ENCODE data around the gene WDHD1.
A peak's percentile ranks its signal among the peaks of the same experiment; 100 is the strongest.

Gene WDHD1

DNA sequence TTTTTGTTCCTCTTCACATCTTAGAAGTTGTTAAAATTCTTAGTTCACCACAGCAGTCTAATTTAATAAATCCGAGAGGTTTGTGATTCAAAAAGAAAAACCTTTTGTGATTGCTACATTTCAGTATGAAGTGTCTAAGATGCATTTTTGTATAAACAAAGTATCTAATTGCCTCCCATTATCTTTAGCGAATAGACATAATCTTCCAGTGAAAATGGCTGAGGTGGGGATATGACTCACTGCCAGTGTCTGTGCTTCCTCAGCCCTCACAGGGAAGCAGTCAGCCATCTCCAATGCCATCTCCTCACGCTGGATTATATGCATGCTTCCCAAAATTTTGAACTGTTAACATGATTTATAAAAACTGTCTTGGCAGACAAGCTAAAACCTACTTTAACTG lies 131.9 kb downstream of the WDHD1 start:
- no peaks in the 10 kb centered on the region for H3K27me3 ChIP-seq (replicated peaks in 2 of 5; ENCODE audit: control insufficient read depth in 4 of 5, insufficient read depth in 5 of 5, low read length in 4 of 5)
- H3K36me3 ChIP-seq (ENCODE audit: control insufficient read depth in 4 of 4, insufficient read depth in 4 of 4, low read length in 3 of 4): no peaks in the 10 kb centered on the region
- no peak for DNase-seq
- no peak overlapping the region for H3K4me3 ChIP-seq (ENCODE audit: control insufficient read depth in 1 of 7, extremely low read depth in 1 of 7, insufficient read depth in 4 of 7, low read depth in 2 of 7, low read length in 6 of 7)
- POLR2A ChIA-PET: no interaction called here
- 89% methylated on average over 1 of the region's 3 CpGs for WGBS (ENCODE audit: insufficient coverage)
- CTCF ChIA-PET: interaction anchor here (0.6 to 1.2 kb wide), 3 partner anchors 14 to 180 kb away, joined by 3 read pairs; no protein-coding TSS in a partner anchor
- peaks cover 0 to 16% (median 5%) of the 10 kb centered on the region in 4 experiments for H3K4me1 ChIP-seq (ENCODE audit: control extremely low read depth in 1 of 4, control insufficient read depth in 4 of 4, insufficient read depth in 4 of 4, low read length in 3 of 4)
- no peaks in the 10 kb centered on the region for H3K9me3 ChIP-seq (ENCODE audit: control extremely low read depth in 1 of 5, control insufficient read depth in 4 of 5, insufficient read depth in 2 of 5, low read depth in 1 of 5, low read length in 4 of 5)
- H3K27ac ChIP-seq (ENCODE audit: insufficient read depth in 1 of 2, low read depth in 1 of 2, low read length in 2 of 2, poor library complexity in 1 of 2, severe bottlenecking in 2 of 2): no peak overlapping the region

DNA sequence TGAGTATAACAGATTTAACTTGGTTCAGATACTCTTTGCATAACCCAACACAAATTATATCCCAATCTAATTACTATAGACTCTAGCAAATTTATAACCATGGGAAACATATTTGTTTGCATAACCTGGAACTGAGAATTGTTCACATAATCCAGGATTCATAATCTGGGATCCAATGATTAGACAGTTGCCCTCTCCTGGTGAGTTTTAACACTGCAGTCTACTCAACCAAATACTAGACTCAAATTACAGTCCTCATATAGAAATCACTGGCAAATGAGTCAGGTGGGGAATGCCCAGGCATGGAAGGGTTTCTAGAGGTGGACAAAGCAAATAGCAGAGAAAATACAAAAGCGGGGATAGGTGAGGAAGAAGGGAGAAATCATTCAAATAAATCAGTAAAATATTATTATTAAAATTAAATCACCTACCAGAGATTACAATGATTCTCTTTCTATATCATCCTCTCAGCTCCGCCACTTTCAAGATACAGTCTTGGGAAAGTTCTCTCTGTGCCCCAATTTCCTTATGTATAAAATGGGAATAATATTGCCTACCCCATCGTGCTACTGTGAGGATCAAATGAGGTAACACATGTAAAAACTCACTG lies 133.6 kb downstream of the WDHD1 start:
- H3K27ac ChIP-seq (ENCODE audit: insufficient read depth in 1 of 2, low read depth in 1 of 2, low read length in 2 of 2, poor library complexity in 1 of 2, severe bottlenecking in 2 of 2): no peak overlapping the region
- POLR2A ChIA-PET: interaction anchor here (0.8 kb wide), 1 partner anchor 30 kb away, joined by 3 read pairs; no protein-coding TSS in a partner anchor

DNA sequence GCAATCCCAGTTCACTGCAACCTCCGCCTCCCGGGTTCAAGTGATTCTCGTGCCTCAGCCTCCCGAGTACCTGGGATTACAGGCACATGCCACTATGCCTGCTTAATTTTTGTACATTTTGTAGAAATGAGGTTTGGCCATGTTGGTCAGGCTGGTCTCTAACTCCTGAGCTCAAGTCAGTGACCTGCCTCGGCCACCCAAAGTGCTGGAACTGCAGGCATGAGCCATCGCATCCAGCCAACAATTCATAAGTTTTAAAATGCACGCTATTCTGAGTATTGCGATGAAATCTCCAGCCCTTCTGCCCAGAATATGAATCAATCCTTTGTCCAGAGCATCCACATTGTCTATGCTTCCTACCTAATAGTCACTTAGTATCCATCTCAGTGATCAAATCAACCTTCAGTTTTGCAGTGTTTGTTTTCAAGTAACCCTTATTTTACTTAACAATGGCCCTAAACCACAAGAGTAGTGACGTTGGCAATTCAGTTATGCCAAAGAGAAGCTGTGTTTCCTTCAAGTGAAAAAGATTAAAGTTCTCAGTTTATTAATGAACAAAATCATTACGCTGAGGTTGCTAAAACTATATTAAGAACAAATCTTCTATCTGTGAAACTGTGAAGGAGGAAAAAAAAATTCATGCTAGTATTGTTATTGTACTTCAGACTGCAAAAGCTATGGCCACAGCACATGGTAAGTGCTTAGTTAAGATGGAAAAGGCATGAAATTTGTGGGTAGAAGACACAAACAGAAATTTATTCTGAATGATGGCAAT lies 135.2 kb downstream of the WDHD1 start:
- peak overlapping the region in 1 of 7 experiments; percentile 13 for H3K4me3 ChIP-seq (ENCODE audit: control insufficient read depth in 1 of 7, extremely low read depth in 1 of 7, insufficient read depth in 4 of 7, low read depth in 2 of 7, low read length in 6 of 7)
- H3K27ac ChIP-seq (ENCODE audit: insufficient read depth in 1 of 2, low read depth in 1 of 2, low read length in 2 of 2, poor library complexity in 1 of 2, severe bottlenecking in 2 of 2): peak overlapping the region; percentile 62 to 83
- peak in 1 of 3 donors; percentile 89 for DNase-seq
- no peaks in the 10 kb centered on the region for H3K36me3 ChIP-seq (ENCODE audit: control insufficient read depth in 4 of 4, insufficient read depth in 4 of 4, low read length in 3 of 4)
- ChIA-PET POLR2A (interaction anchor here (0.7 kb wide), 1 partner anchor 12 kb away, joined by 3 read pairs; no protein-coding TSS in a partner anchor), CTCF (interaction anchor here (0.7 to 1.8 kb wide), 5 partner anchors 9 to 327 kb away, joined by 3 to 5 read pairs (median 3); no protein-coding TSS in a partner anchor)
- 95% methylated on average over 8 of the region's 10 CpGs for WGBS (ENCODE audit: insufficient coverage)
- peaks cover 0 to 22% (median 5%) of the 10 kb centered on the region in 4 experiments for H3K4me1 ChIP-seq (ENCODE audit: control extremely low read depth in 1 of 4, control insufficient read depth in 4 of 4, insufficient read depth in 4 of 4, low read length in 3 of 4)
- no peaks in the 10 kb centered on the region for H3K27me3 ChIP-seq (replicated peaks in 2 of 5; ENCODE audit: control insufficient read depth in 4 of 5, insufficient read depth in 5 of 5, low read length in 4 of 5)
- no peaks in the 10 kb centered on the region for H3K9me3 ChIP-seq (ENCODE audit: control extremely low read depth in 1 of 5, control insufficient read depth in 4 of 5, insufficient read depth in 2 of 5, low read depth in 1 of 5, low read length in 4 of 5)

More for the DNA sequence above, 133.6 kb downstream of the WDHD1 start:
- CTCF ChIA-PET: interaction anchor here (0.8 to 1.4 kb wide), 6 partner anchors 8 to 88 kb away, joined by 3 to 4 read pairs (median 3); no protein-coding TSS in a partner anchor
- no peaks in the 10 kb centered on the region for H3K27me3 ChIP-seq (replicated peaks in 2 of 5; ENCODE audit: control insufficient read depth in 4 of 5, insufficient read depth in 5 of 5, low read length in 4 of 5)
- DNase-seq: peak; percentile 49 to 67 (median 66)
- H3K9me3 ChIP-seq (ENCODE audit: control extremely low read depth in 1 of 5, control insufficient read depth in 4 of 5, insufficient read depth in 2 of 5, low read depth in 1 of 5, low read length in 4 of 5): no peaks in the 10 kb centered on the region
- H3K36me3 ChIP-seq (ENCODE audit: control insufficient read depth in 4 of 4, insufficient read depth in 4 of 4, low read length in 3 of 4): no peaks in the 10 kb centered on the region
- H3K4me1 ChIP-seq (ENCODE audit: control extremely low read depth in 1 of 4, control insufficient read depth in 4 of 4, insufficient read depth in 4 of 4, low read length in 3 of 4): peaks cover 0 to 22% (median 5%) of the 10 kb centered on the region in 4 experiments
- WGBS (ENCODE audit: insufficient coverage): 100% methylated on average over 1 of the region's 3 CpGs
- no peak overlapping the region for H3K4me3 ChIP-seq (ENCODE audit: control insufficient read depth in 1 of 7, extremely low read depth in 1 of 7, insufficient read depth in 4 of 7, low read depth in 2 of 7, low read length in 6 of 7)

DNA sequence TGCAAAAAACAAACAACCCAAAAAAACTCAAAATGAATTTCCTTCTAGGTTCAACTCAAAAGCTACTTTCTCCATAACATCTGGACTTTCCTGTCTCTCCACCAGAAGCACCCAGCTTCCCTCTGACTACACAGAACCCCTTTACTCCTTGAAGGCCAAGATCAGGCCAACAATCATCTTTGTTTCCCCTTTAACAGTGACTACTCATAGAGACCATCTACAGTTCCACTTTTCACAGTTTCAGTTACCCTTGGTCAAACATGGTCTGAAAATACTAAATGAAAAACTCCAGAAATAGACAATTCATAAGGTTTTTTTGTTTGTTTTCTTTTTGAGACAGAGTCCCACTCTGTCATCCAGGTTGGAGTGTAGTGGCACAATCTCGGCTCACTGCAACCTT lies 136.1 kb downstream of the WDHD1 start:
- peak in 1 of 3 donors; percentile 29 for DNase-seq
- Histone ChIP-seq H3K9me3 (ENCODE audit: control extremely low read depth in 1 of 5, control insufficient read depth in 4 of 5, insufficient read depth in 2 of 5, low read depth in 1 of 5, low read length in 4 of 5) (no peaks in the 10 kb centered on the region), H3K27me3 (replicated peaks in 2 of 5; ENCODE audit: control insufficient read depth in 4 of 5, insufficient read depth in 5 of 5, low read length in 4 of 5) (no peaks in the 10 kb centered on the region), H3K4me3 (ENCODE audit: control insufficient read depth in 1 of 7, extremely low read depth in 1 of 7, insufficient read depth in 4 of 7, low read depth in 2 of 7, low read length in 6 of 7) (no peak overlapping the region), H3K4me1 (ENCODE audit: control extremely low read depth in 1 of 4, control insufficient read depth in 4 of 4, insufficient read depth in 4 of 4, low read length in 3 of 4) (peaks cover 0 to 22% (median 5%) of the 10 kb centered on the region in 4 experiments), H3K36me3 (ENCODE audit: control insufficient read depth in 4 of 4, insufficient read depth in 4 of 4, low read length in 3 of 4) (no peaks in the 10 kb centered on the region), H3K27ac (ENCODE audit: insufficient read depth in 1 of 2, low read depth in 1 of 2, low read length in 2 of 2, poor library complexity in 1 of 2, severe bottlenecking in 2 of 2) (peak overlapping the region; percentile 40 to 62)
- ChIA-PET POLR2A (no interaction called here), CTCF (interaction anchor here (0.7 to 1.8 kb wide), 4 partner anchors 9 to 327 kb away, joined by 3 to 5 read pairs (median 4); no protein-coding TSS in a partner anchor)
- no CpG with 5 or more reads among the region's 1 CpG for WGBS (ENCODE audit: insufficient coverage)

- Histone ChIP-seq H3K4me3 (ENCODE audit: control insufficient read depth in 1 of 7, extremely low read depth in 1 of 7, insufficient read depth in 4 of 7, low read depth in 2 of 7, low read length in 6 of 7) (no peak overlapping the region), H3K9me3 (ENCODE audit: control extremely low read depth in 1 of 5, control insufficient read depth in 4 of 5, insufficient read depth in 2 of 5, low read depth in 1 of 5, low read length in 4 of 5) (no peaks in the 10 kb centered on the region), H3K4me1 (ENCODE audit: control extremely low read depth in 1 of 4, control insufficient read depth in 4 of 4, insufficient read depth in 4 of 4, low read length in 3 of 4) (peaks cover 0 to 22% (median 5%) of the 10 kb centered on the region in 4 experiments), H3K27me3 (replicated peaks in 2 of 5; ENCODE audit: control insufficient read depth in 4 of 5, insufficient read depth in 5 of 5, low read length in 4 of 5) (no peaks in the 10 kb centered on the region), H3K36me3 (ENCODE audit: control insufficient read depth in 4 of 4, insufficient read depth in 4 of 4, low read length in 3 of 4) (no peaks in the 10 kb centered on the region), H3K27ac (ENCODE audit: insufficient read depth in 1 of 2, low read depth in 1 of 2, low read length in 2 of 2, poor library complexity in 1 of 2, severe bottlenecking in 2 of 2) (no peak overlapping the region)
- DNase-seq: peak in 1 of 3 donors; percentile 26
- POLR2A ChIA-PET: no interaction called here
- WGBS (ENCODE audit: insufficient coverage): 100% methylated on average over 3 of the region's 8 CpGs
- CTCF ChIA-PET: interaction anchor here (1.8 kb wide), 1 partner anchor 82 kb away, joined by 5 read pairs; no protein-coding TSS in a partner anchor
Observed at GRCh38 chr14:54889919-54890318, 137.0 kb downstream of the WDHD1 start.
